Measurements from ENCODE around the gene RTP3.
"Not testable (repeated sequence)": the region's sequence is repeated elsewhere in the genome, so short reads cannot be mapped to it uniquely, and the experiment has no call there.

Gene RTP3

GRCh38 chr3:46484388-46484787 is 13.4 kb upstream of the RTP3 start:
- peaks cover 4% of the 10 kb centered on the region for H3K27me3 ChIP-seq (ENCODE audit: insufficient read depth, low read length)
- H3K9ac ChIP-seq (ENCODE audit: low read depth, low read length), result no peak overlapping the region
- no peak overlapping the region for H3K4me3 ChIP-seq (ENCODE audit: low read length)
- H3K36me3 ChIP-seq (ENCODE audit: insufficient read depth, low read depth, low read length), result no peaks in the 10 kb centered on the region
- no peaks in the 10 kb centered on the region for H3K9me3 ChIP-seq (ENCODE audit: insufficient read depth, low read depth, low read length)
- H3K27ac ChIP-seq (ENCODE audit: low read length), result no peak overlapping the region
- peaks cover 4% of the 10 kb centered on the region; the same call in 1 of the 2 replicates for H3K4me1 ChIP-seq (ENCODE audit: insufficient read depth, low read length)

GRCh38 chr3:46484911-46485778 is 12.6 kb upstream of the RTP3 start:
- Histone ChIP-seq H3K9ac (ENCODE audit: low read depth, low read length) (no peak overlapping the region), H3K27me3 (ENCODE audit: insufficient read depth, low read length) (peaks cover 10% of the 10 kb centered on the region), H3K36me3 (ENCODE audit: insufficient read depth, low read depth, low read length) (no peaks in the 10 kb centered on the region), H3K4me3 (ENCODE audit: low read length) (no peak overlapping the region), H3K27ac (ENCODE audit: low read length) (no peak overlapping the region), H3K9me3 (ENCODE audit: insufficient read depth, low read depth, low read length) (no peaks in the 10 kb centered on the region), H3K4me1 (ENCODE audit: insufficient read depth, low read length) (peaks cover 5% of the 10 kb centered on the region; the same call in 1 of the 2 replicates)

GRCh38 chr3:46485779-46486175 is 12.0 kb upstream of the RTP3 start:
- Histone ChIP-seq H3K36me3 (ENCODE audit: insufficient read depth, low read depth, low read length) (no peaks in the 10 kb centered on the region), H3K9ac (ENCODE audit: low read depth, low read length) (no peak overlapping the region), H3K9me3 (ENCODE audit: insufficient read depth, low read depth, low read length) (no peaks in the 10 kb centered on the region)

GRCh38 chr3:46488735-46489361 is 8.9 kb upstream of the RTP3 start:
- Histone ChIP-seq H3K27me3 (ENCODE audit: insufficient read depth, low read length) (peaks cover 10% of the 10 kb centered on the region), H3K9ac (ENCODE audit: low read depth, low read length) (no peak overlapping the region), H3K4me3 (ENCODE audit: low read length) (no peak overlapping the region)

More at GRCh38 chr3:46485779-46486175, 12.0 kb upstream of the RTP3 start:
- Histone ChIP-seq H3K4me3 (ENCODE audit: low read length) (no peak overlapping the region), H3K27me3 (ENCODE audit: insufficient read depth, low read length) (peaks cover 10% of the 10 kb centered on the region), H3K27ac (ENCODE audit: low read length) (no peak overlapping the region), H3K4me1 (ENCODE audit: insufficient read depth, low read length) (peaks cover 5% of the 10 kb centered on the region; the same call in 1 of the 2 replicates)

GRCh38 chr3:46489381-46489780 is 8.4 kb upstream of the RTP3 start:
- no peak overlapping the region for H3K9ac ChIP-seq (ENCODE audit: low read depth, low read length)

More at GRCh38 chr3:46488735-46489361, 8.9 kb upstream of the RTP3 start:
- H3K27ac ChIP-seq (ENCODE audit: low read length), result no peak overlapping the region
- H3K4me1 ChIP-seq (ENCODE audit: insufficient read depth, low read length), result peaks cover 5% of the 10 kb centered on the region; the same call in 1 of the 2 replicates
- H3K9me3 ChIP-seq (ENCODE audit: insufficient read depth, low read depth, low read length), result no peaks in the 10 kb centered on the region
- no peaks in the 10 kb centered on the region for H3K36me3 ChIP-seq (ENCODE audit: insufficient read depth, low read depth, low read length)

GRCh38 chr3:46489875-46490274 is 7.9 kb upstream of the RTP3 start:
- Histone ChIP-seq H3K9me3 (ENCODE audit: insufficient read depth, low read depth, low read length) (no peaks in the 10 kb centered on the region), H3K27me3 (ENCODE audit: insufficient read depth, low read length) (peaks cover 10% of the 10 kb centered on the region), H3K4me1 (ENCODE audit: insufficient read depth, low read length) (peaks cover 5% of the 10 kb centered on the region; the same call in 1 of the 2 replicates), H3K4me3 (ENCODE audit: low read length) (no peak overlapping the region), H3K27ac (ENCODE audit: low read length) (no peak overlapping the region), H3K9ac (ENCODE audit: low read depth, low read length) (no peak overlapping the region), H3K36me3 (ENCODE audit: insufficient read depth, low read depth, low read length) (no peaks in the 10 kb centered on the region)

More at GRCh38 chr3:46489381-46489780, 8.4 kb upstream of the RTP3 start:
- peaks cover 5% of the 10 kb centered on the region; the same call in 1 of the 2 replicates for H3K4me1 ChIP-seq (ENCODE audit: insufficient read depth, low read length)
- H3K9me3 ChIP-seq (ENCODE audit: insufficient read depth, low read depth, low read length), result no peaks in the 10 kb centered on the region
- no peaks in the 10 kb centered on the region for H3K36me3 ChIP-seq (ENCODE audit: insufficient read depth, low read depth, low read length)
- peaks cover 10% of the 10 kb centered on the region for H3K27me3 ChIP-seq (ENCODE audit: insufficient read depth, low read length)
- H3K27ac ChIP-seq (ENCODE audit: low read length), result no peak overlapping the region
- H3K4me3 ChIP-seq (ENCODE audit: low read length), result no peak overlapping the region

- no peaks in the 10 kb centered on the region for H3K36me3 ChIP-seq (ENCODE audit: insufficient read depth, low read depth, low read length)
- H3K27ac ChIP-seq (ENCODE audit: low read length), result no peak overlapping the region
- H3K9me3 ChIP-seq (ENCODE audit: insufficient read depth, low read depth, low read length), result no peaks in the 10 kb centered on the region
- H3K4me3 ChIP-seq (ENCODE audit: low read length), result no peak overlapping the region
- H3K27me3 ChIP-seq (ENCODE audit: insufficient read depth, low read length), result peaks cover 10% of the 10 kb centered on the region
- peaks cover 5% of the 10 kb centered on the region; the same call in 1 of the 2 replicates for H3K4me1 ChIP-seq (ENCODE audit: insufficient read depth, low read length)
- H3K9ac ChIP-seq (ENCODE audit: low read depth, low read length), result no peak overlapping the region
Measured at GRCh38 chr3:46490338-46491084, 7.3 kb upstream of the RTP3 start.

- Histone ChIP-seq H3K27me3 (ENCODE audit: insufficient read depth, low read length) (peaks cover 10% of the 10 kb centered on the region), H3K27ac (ENCODE audit: low read length) (no peak overlapping the region), H3K9ac (ENCODE audit: low read depth, low read length) (no peak overlapping the region), H3K4me3 (ENCODE audit: low read length) (no peak overlapping the region), H3K4me1 (ENCODE audit: insufficient read depth, low read length) (peaks cover 13% of the 10 kb centered on the region), H3K9me3 (ENCODE audit: insufficient read depth, low read depth, low read length) (no peaks in the 10 kb centered on the region), H3K36me3 (ENCODE audit: insufficient read depth, low read depth, low read length) (no peaks in the 10 kb centered on the region)
Measured at GRCh38 chr3:46491089-46492070, 6.4 kb upstream of the RTP3 start.

- no peak overlapping the region for H3K4me3 ChIP-seq (ENCODE audit: low read length)
- no peaks in the 10 kb centered on the region for H3K36me3 ChIP-seq (ENCODE audit: insufficient read depth, low read depth, low read length)
- H3K9ac ChIP-seq (ENCODE audit: low read depth, low read length), result no peak overlapping the region
- H3K9me3 ChIP-seq (ENCODE audit: insufficient read depth, low read depth, low read length), result no peaks in the 10 kb centered on the region
- peaks cover 14% of the 10 kb centered on the region for H3K4me1 ChIP-seq (ENCODE audit: insufficient read depth, low read length)
- H3K27ac ChIP-seq (ENCODE audit: low read length), result no peak overlapping the region
- peaks cover 17% of the 10 kb centered on the region for H3K27me3 ChIP-seq (ENCODE audit: insufficient read depth, low read length)
Measured at GRCh38 chr3:46492890-46493547, 4.8 kb upstream of the RTP3 start.

GRCh38 chr3:46494491-46494890 is 3.3 kb upstream of the RTP3 start:
- H3K4me3 ChIP-seq (ENCODE audit: low read length); H3K27ac ChIP-seq (ENCODE audit: low read length); H3K9ac ChIP-seq (ENCODE audit: low read depth, low read length); H3K36me3 ChIP-seq (ENCODE audit: insufficient read depth, low read depth, low read length); H3K9me3 ChIP-seq (ENCODE audit: insufficient read depth, low read depth, low read length); H3K4me1 ChIP-seq (ENCODE audit: insufficient read depth, low read length): not testable (repeated sequence)
- peaks cover 12% of the 10 kb centered on the region for H3K27me3 ChIP-seq (ENCODE audit: insufficient read depth, low read length)

All from iPS-20b (cell line).